AG04450 (cell line): ENCODE data around the gene RBM17. TPM values are rescaled to one million over a fixed set of nuclear protein-coding genes. Genes with fewer than 3 reads are reported as not detected.

Experiments
- CTCF ChIA-PET: fragments of 300-600, 350-600 bp; formaldehyde crosslinking; extraction: SDS; loops from one replicate; lab custom pipeline; 2022; ENCODE audit warnings: antibody characterized with exemption, inconsistent platforms; lab: Charles Lee
- POLR2A ChIA-PET: fragments of 350-600 bp; formaldehyde crosslinking; extraction: SDS; loops from one replicate; lab custom pipeline; 2021; ENCODE audit warnings: antibody characterized with exemption, inconsistent platforms; lab: Yijun Ruan, JAX
- DNase-seq: peaks from one replicate; pipeline ENCODE4 v3.0.0-alpha.2; 2011; ENCODE audit warnings: low read depth, low spot score
- H3K27ac ChIP-seq: one replicate; pipeline ENCODE4 v1.5.1; 2012; ENCODE audit warnings: low read depth, low read length, control low read depth
- H3K27me3 ChIP-seq: one replicate; pipeline ENCODE4 v1.6.0; 2012; ENCODE audit warnings: low read length; ENCODE audit not compliant: control insufficient read depth, insufficient read depth
- H3K4me3 ChIP-seq: 2 replicates; pipeline ENCODE4 v1.5.1; 2011; ENCODE audit warnings: mild to moderate bottlenecking, low read depth, low read length, control low read depth
- H3K9me3 ChIP-seq: 2 replicates; pipeline ENCODE4 v1.5.1; 2012; ENCODE audit warnings: low read length; ENCODE audit not compliant: control insufficient read depth, insufficient read depth
- polyA plus RNA-seq: library from polyadenylated mRNA; depleted of rRNA; stranded (reverse); fragments of >200 nt; gene quantifications from 2 replicates; pipeline ENCODE4 v1.2.3, GENCODE V29; 2011
- TF ChIP-seq, protein P1 (sequence below): IDR thresholded peaks from 2 replicates; pipeline ENCODE4 v1.5.1; 2011; ENCODE audit warnings: low read depth, low read length, control low read depth, inconsistent platforms

RBM17 gene
- polyA plus RNA-seq, 1 experiment = 38.9 TPM

DNA sequence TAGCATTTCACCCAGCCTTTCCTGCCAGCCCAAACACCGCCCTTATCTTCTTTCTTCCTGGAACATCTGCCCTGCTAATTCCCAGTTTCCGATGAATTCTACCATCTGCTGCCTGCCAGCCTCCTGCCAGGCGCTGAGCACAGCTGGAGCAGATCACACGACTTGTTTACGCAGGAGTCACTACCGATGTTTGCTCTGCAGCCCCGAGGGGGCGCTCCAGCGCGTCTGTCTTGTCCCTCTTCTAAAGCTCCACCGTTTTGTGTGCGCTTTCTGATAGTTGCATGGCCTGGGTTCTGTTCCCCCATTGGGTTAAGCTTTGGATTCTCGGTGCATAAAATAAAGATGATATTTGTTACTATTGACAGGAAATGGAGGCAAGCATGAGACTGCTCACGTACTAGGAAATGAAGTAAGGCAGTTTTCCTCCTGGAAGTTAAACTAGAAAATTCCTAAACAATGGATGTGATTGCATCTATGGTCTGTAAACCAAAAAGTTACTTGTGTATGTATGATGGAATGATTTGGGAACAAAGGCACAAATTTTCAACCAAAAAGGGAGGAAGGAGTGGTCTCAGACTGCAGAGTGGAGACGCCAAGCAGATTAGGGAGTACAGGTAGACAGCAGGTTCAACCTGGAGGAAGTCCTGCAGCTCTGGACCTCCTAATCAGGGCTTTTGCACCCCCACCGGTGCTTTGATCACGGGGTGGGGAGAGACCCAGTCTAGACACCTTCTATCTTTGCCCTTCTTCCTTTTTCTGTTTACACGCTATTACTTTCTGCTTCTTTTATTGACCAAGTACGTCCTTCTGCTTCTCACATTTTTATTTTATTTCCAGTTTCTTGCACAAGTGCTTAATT is 2.2 kb upstream of the RBM17 start:
- CTCF ChIA-PET = interaction anchor here (0.5 to 2.9 kb wide), 46 partner anchors 8 to 1145 kb away, joined by 3 to 31 read pairs (median 4); partner anchors contain the start of genes ANKRD16, FBH1 and PFKFB3
- Histone ChIP-seq H3K9me3 (no peaks in the 10 kb centered on the region; the same call in none of the 2 replicates), H3K27me3 (peaks cover 7% of the 10 kb centered on the region), H3K27ac (no peak overlapping the region), H3K4me3 (no peak overlapping the region)
- peak; percentile 73 for DNase-seq
- TF ChIP-seq, protein P1, sequence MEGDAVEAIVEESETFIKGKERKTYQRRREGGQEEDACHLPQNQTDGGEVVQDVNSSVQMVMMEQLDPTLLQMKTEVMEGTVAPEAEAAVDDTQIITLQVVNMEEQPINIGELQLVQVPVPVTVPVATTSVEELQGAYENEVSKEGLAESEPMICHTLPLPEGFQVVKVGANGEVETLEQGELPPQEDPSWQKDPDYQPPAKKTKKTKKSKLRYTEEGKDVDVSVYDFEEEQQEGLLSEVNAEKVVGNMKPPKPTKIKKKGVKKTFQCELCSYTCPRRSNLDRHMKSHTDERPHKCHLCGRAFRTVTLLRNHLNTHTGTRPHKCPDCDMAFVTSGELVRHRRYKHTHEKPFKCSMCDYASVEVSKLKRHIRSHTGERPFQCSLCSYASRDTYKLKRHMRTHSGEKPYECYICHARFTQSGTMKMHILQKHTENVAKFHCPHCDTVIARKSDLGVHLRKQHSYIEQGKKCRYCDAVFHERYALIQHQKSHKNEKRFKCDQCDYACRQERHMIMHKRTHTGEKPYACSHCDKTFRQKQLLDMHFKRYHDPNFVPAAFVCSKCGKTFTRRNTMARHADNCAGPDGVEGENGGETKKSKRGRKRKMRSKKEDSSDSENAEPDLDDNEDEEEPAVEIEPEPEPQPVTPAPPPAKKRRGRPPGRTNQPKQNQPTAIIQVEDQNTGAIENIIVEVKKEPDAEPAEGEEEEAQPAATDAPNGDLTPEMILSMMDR = peak; percentile 95
- POLR2A ChIA-PET = interaction anchor here (0.7 to 1.3 kb wide), 6 partner anchors 110 to 314 kb away, joined by 4 to 11 read pairs (median 5); partner anchors contain the start of genes ANKRD16, FBH1 and PFKFB3

DNA sequence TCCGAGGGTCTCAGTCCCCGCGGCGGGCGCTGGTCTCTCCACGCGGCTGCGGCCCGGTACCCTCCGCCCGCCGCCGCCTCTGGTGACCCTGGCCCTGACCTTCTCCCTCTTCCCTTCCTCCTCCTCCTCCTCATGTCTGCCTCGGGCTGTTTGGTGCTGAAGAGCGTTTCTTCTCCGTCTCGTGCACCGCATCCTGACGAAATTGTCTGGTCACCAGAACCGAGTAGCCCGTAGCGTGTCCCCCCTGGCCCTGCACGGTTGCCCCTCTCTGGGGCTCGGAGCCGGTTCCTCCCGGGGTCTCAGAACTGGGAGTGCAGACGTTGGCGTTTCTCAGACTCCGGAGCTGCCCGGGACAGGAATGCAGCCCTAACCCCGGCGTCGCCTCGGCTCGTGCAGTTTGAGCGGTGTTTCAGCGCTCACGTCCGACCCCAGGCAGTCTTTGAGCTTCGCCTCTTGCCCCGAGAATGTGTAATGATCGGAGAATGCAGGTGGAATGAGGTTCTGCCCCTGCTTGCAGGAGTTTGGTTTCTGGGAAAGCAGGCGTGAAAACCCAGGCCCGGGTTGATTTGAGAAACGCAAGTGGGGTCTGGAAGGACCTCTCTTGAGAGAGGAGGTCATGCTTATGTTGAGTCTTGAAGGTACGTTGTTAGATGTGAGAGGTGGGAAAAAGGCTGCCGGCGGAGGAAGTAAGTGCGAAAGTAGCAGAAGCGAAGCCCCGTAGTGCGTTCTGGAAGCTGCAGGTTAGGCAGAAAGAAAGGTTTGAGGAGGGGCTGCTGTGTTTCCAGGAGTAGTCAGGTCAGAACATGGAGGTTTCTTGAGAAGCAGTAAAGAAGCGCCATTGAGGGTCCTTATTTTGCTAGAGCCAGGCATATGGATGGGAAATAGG is 743 bp downstream of the RBM17 start:
- Histone ChIP-seq H3K4me3 (peak overlapping the region; percentile 96), H3K27ac (peak overlapping the region; percentile 47), H3K27me3 (no peaks in the 10 kb centered on the region), H3K9me3 (no peaks in the 10 kb centered on the region; the same call in 1 of the 2 replicates)
- CTCF ChIA-PET = interaction anchor here (0.5 to 3.1 kb wide), 13 partner anchors 9 to 320 kb away, joined by 3 to 18 read pairs (median 4); no protein-coding TSS in a partner anchor
- POLR2A ChIA-PET = interaction anchor here (0.5 to 1.0 kb wide), 3 partner anchors 200 to 1719 kb away, joined by 3 read pairs; partner anchors contain the start of genes ANKRD16 and FBH1
- TF ChIP-seq, protein P1 = no peak
- DNase-seq = no peak

DNA sequence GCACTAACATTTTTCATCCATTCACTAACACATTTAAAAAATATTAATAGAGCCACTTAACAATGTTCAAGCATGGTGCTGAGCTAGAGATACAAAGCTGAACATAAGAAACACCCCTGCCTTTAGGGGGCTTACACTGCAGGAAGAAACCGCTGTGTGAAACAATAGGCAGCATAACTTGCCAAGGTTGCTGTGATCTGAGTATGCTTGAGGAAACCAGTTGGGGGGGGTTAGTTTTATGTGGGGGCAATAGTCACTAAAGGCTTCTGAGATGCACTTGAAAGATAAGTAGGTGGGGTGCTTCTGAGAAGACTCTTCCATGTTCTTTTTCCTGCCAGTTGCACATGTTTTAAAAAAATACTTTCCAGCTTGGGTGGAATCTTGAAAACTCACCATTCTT is 2.8 kb downstream of the RBM17 start:
- POLR2A ChIA-PET = no interaction called here
- TF ChIP-seq, protein P1 = 0 out of 2 replicates have a peak, but pooled peaks have one; percentile 2
- DNase-seq = no peak
- Histone ChIP-seq H3K27ac (no peak overlapping the region), H3K4me3 (no peak overlapping the region), H3K9me3 (no peaks in the 10 kb centered on the region; the same call in 1 of the 2 replicates), H3K27me3 (no peaks in the 10 kb centered on the region)
- CTCF ChIA-PET = interaction anchor here (1.4 to 3.1 kb wide), 4 partner anchors 19 to 315 kb away, joined by 4 to 18 read pairs (median 6); partner anchors contain the start of gene PFKFB3

DNA sequence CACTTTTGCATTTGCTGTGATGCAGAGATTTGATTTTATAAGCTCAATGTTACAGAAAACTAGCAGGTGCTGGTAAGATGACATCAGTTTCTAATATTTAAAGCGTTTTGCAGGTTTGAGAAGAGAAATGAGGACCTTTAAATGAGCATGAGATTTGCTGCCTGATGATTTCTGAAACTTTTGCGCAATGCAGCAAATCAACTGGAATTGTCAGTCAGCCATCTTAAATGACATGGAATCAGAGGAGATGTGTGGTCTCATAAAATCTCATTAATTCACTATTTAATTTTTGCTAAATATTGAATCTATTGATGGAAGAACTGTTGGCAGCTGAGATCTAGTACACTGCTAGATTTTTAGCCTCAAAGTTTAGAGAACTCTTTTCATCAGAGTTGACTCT is 3.9 kb downstream of the RBM17 start:
- CTCF ChIA-PET = interaction anchor here (0.7 to 1.7 kb wide), 4 partner anchors 19 to 314 kb away, joined by 3 to 7 read pairs (median 3); no protein-coding TSS in a partner anchor
- H3K4me3 ChIP-seq = no peak overlapping the region
- POLR2A ChIA-PET = interaction anchor here (0.6 kb wide), 1 partner anchor 42 kb away, joined by 5 read pairs; no protein-coding TSS in a partner anchor
- TF ChIP-seq, protein P1 = no peak
- no peak overlapping the region for H3K27ac ChIP-seq
- no peak for DNase-seq
- H3K9me3 ChIP-seq = no peaks in the 10 kb centered on the region; the same call in 1 of the 2 replicates
- H3K27me3 ChIP-seq = no peaks in the 10 kb centered on the region
